Activated T-cell treated with anti-CD3 and anti-CD28 coated beads for 48 hours (primary cell): ENCODE data around the gene MMP10.
"Not testable (repeated sequence)": the region's sequence is repeated elsewhere in the genome, so short reads cannot be mapped to it uniquely, and the experiment has no call there.

Experiments used
- DNase-seq: peaks from one replicate; pipeline ENCODE4 v3.0.0-alpha.2; 2020; ENCODE audit warnings: low read depth

Gene MMP10

DNA sequence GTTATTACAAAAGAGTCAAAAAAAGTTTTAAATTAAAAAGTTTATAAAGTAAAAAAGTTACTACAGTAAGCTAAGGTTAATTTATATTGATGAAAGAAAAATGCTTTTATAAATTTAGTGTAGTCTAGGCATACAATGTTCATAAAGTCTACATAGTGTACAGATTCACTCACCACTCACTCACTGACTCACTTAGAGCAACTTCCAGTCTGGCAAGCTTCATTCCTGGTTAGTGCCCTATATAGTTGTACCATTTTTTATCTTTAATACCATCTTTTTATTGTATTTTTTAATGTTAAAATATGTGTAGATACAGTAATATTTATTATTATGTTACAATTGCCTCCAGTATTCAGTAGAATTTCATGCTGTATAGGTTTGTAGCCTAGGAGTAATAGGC, 2.6 kb upstream of the MMP10 start:
- no peak for DNase-seq

DNA sequence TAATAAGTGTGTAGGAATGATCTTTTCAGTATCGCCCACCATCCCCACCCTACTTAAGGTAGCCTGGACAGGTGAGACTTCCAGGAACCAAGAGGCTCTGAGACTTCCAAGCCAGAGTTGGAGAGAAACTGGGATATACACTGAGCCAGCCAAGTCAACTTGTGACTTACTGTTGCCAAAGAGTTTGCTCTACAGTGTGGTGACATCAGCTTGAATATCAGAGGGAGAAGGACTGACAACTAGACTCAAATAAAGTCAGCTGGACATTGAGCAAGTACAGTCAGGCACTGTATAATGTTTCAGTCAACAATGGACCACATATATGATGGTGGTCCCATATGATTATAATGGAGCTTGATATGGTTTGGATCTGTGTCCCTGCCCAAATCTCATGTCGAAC, 1.2 kb upstream of the MMP10 start:
- DNase-seq: no peak

DNA sequence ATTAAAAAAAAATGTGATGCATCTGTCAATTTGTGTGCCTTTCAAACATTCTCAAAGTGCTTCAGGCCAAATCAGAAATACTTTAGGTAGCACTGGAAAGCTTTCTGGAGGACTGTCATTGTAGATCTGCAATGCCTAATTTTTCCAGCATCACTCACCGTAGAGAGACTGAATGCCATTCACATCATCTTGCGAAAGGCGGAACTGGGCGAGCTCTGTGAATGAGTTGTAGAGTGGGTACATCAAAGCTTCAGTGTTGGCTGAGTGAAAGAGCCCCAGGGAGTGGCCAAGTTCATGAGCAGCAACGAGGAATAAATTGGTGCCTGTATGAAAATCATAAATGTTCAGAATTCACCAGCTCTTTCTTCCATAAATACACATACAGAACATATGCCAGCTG, 4.0 kb downstream of the MMP10 start:
- no peak for DNase-seq

DNA sequence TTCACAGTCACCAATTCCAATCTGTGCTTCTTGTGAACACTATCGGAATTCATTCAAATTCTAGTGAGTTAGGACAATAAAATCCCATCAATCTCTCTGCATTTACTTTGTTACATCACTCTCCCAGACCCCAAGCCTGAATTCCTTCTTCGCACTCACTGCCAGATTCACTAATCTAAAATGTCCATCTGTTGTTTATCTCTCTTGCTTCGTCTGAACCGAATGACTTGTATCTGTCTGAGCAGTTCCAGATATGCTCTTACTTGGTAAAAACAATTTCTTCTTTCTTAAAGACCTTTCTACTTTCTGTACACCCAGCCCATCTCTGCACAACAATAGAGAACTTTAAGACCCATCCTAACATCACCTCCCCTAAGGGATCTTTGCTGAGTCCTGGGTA, 7.0 kb downstream of the MMP10 start:
- no peak for DNase-seq

DNA sequence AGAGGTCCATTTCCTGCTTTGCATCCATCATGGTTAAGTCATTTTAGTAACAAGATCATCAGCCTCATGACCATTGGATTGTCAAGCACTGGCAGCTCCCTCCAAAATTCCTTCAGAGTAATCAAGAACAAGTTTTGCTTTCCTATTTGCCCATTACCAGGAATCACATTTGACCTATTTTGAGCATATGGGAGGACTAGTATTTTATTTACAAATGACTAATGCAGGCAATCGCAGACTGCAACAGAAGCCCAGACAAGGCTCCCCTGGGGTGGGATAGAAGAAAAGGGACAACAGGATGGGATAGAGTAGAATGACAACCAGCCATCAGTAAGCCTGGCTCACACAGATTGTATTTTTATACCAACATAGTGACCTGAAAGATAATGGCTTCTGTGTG, 9.1 kb downstream of the MMP10 start:
- DNase-seq: no peak

DNA sequence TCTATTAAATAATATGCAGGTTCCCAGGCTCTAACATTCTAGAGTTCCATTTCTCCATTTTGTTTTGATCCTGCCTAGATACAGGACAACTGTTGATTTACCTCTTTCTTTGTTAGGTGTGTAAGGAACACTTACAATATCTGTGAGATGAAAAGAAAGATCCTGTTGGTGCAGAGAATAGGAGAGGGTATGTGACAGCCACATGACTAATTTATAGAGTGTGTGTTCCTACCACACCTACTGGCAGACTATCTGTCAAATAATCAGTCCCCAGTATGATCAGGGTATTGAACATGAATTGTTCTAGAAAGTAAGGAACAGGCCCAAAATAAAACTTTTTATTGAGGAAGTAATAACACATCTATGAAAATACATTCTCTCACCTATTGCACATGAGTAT, 10.2 kb downstream of the MMP10 start:
- no peak for DNase-seq

DNA sequence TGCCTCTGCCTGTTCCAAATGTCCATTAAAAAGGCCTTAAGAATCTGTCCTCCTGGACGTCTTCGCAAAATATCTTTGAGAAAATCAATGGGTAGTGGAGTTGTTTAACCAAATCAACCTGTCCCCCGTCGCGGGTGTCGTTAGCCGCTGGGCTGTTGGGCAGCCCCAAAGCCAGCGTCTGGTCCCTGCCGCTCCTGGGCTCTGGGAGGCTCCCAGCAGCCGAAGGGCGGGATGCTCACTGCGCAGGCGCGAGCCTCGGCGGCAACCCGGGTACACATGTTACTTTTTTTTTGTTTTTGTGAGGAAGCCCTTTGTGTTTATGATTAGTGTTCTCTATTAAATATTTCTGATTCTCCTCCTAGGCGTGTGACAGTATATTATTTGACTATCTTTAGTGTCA, 12.6 kb downstream of the MMP10 start:
- DNase-seq: no peak

DNA sequence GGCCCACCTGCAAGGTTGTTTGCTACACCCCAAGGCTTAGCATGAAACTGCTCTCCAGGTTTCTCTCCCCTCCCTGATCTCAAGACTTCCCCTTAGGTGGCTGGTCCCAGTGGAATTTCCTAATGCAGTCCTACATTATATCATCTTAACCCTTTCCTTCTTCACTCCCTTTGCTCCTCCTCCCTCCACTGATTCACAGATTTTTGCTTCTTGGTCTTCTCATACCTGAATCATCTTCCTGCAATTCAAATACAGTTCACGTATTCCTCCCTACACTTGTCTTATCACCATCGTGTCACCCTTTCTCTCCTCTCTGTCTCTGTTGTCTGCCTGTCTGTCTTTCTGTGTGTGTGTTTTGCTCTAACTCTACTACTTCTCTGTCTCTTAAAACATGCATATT, 17.0 kb downstream of the MMP10 start:
- DNase-seq: no peak

DNA sequence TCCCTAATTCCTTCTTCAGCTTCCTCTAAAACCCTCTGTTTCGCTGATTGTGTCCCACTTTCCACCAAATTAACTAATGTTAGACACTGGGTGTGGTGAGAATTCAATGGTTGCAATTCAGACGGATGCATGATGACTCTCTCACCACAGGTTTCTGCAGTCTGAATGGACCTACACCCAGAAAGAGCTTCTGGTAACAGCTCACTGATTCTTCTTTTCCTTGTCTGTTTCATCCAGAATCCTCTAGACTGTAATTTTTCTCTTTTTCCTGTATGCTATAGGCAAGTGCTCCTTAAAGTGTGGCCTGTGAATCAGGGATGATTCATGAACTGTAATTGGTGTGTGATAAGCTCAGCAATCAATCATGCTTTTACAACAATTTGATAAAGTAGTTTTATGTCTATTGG, 18.1 kb downstream of the MMP10 start:
- no peak for DNase-seq

DNA sequence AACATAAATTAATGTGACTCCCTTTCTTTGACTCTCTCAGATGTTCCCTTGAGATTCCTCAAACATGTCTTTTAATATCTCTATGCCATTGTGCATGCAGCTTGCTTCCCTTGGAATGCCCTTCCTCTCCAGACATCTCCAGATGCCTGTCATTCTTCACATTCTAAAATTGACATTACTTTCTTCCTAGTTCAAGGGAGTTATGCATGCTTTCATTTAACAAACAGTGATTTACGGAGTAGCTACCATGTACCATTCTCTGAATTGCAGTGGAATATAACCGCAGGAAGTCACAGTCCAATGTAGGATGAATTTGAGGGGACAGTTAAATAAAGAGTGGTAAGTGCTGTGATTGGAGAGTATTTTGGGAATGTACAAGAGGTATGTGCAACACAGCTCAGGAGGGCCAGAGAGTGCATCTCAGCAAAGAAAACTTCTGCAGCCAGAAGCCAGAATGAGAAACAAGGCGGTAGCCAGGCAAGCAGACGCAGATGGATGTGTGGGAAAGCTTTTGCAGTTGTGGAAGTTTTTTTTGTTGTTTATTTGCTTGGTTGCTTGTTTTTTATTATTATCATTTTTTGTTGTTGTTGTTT, 18.7 kb downstream of the MMP10 start:
- no peak for DNase-seq

DNA sequence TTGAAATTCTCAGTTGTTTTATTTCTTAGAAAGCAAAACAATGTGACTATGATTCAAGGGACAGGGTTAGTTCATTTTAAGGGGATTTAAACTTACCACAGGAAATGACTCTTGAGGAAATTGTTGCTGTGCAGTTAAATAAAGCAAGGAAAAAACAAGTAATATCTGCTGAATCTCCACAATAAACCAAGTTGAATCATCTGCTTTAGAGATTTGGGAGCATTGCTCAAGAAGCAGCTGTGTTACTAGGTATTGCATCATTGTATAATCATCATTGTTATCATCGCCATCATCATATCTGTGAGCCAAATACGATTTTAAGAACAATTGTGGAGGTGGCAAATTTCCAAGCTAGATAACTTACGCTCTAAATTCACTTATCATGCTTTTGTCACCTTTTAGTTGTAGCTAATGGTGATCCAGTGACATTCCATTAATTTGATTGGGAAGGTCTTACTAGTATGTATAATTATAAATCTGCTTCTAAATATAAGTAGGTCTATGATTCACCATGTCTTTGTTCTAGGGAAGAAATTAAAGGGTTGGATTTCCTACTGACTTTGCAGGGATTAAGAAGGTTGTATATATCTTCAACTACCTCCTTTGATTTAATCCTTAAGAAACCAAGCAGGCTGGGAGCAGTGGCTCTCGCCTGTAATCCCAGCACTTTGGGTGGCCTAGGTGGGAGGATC, 19.9 kb downstream of the MMP10 start:
- DNase-seq: no peak

DNA sequence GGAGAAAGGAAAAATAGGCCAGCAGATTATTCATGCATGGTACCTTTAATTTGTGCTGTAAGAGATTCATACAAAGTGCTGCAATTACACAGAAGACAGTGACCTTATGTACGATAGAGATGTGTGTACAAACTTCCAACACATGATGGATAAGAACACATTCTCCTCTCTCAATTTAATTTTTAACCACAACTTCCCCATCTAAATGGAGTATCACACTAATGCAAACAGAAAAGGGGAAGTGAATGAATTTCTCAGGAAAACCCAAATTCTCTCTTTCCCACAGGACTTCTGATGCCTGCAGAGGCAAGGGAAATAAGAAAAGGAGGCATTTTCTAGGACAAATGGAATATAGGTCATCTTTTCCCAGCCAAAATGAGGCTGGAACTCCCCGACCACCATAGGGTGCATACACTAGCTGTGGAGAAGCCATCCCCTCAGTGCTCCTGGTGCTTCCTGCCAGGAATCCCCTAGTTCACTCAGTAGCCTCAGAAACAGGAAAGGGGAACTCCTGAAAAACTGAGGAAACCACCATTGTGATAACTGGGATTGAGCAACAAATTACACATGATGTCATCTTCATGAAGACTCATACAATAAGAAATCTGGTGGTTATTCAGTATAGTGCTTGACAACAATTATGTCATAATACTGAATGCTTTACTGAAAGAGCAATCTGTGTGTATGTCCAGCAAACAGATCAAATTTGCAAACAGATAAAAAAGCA, 22.4 kb downstream of the MMP10 start:
- no peak for DNase-seq

DNA sequence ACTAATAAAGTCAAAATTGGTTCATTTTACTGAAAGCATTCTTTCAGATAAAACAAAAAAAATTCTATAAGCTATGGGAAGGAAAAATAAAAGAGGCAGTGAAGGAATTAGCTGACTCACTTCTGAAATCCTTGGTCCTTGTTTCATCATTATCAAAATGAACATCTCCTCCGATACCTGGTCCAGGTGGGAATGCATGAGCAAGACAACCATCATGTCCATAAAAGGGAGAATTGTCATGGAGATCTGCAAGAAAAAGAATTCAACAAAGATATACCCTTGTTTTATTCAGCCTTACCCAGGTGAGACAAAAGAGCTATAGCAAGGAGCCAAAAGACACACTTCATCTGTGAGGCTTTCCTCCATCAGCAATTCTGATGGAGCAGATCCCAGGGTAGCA, 27.2 kb downstream of the MMP10 start:
- DNase-seq: no peak

DNA sequence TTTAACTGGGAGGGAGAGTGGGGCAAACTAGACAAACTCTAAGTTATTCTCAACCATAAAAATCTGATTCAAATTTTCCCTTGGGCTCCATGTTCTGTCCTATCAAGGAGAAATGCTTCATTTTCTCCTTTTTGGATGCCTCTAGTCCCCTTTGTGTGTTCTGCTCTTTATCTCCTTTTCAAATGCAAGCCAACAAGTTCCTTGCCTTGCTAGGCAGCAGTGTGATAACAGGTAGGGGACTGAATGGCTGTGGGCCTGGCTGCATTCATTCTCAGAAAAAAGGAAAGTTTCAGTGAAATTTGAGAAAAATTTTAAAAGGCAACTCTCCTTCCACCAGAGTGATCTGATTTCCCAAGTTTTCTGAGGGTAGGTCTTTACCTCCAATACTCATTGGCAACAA, 28.8 kb downstream of the MMP10 start:
- no peak for DNase-seq

DNA sequence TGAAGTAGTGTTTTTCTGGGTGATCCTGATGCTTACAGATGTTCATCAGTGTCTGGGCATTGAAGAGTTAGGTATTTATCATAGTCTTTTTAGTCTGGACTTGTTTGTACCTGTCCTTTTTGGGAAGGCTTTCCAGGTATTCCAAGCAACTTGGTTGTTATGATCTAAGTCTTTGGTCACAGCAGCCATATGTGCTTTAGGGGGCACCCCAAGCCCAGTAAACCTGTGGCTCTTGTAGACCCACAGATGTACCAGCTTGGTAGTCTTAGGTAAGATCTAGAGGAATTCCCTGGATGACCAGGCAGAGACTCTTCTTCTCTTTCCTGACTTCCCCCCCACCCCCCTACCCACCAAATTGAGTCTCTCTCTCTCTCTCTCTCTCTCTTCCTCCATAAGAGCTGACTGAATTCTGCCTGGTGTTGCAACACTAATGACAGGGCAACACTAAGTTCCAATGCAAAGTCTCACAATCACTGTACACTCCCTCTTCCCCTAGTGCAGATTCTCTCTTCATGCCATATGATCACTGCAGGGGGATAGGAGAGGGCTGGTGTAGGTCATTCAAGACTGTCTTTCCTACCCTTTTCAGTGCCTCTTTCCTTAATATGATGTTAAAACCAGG, 31.2 kb downstream of the MMP10 start:
- no peak for DNase-seq

DNA sequence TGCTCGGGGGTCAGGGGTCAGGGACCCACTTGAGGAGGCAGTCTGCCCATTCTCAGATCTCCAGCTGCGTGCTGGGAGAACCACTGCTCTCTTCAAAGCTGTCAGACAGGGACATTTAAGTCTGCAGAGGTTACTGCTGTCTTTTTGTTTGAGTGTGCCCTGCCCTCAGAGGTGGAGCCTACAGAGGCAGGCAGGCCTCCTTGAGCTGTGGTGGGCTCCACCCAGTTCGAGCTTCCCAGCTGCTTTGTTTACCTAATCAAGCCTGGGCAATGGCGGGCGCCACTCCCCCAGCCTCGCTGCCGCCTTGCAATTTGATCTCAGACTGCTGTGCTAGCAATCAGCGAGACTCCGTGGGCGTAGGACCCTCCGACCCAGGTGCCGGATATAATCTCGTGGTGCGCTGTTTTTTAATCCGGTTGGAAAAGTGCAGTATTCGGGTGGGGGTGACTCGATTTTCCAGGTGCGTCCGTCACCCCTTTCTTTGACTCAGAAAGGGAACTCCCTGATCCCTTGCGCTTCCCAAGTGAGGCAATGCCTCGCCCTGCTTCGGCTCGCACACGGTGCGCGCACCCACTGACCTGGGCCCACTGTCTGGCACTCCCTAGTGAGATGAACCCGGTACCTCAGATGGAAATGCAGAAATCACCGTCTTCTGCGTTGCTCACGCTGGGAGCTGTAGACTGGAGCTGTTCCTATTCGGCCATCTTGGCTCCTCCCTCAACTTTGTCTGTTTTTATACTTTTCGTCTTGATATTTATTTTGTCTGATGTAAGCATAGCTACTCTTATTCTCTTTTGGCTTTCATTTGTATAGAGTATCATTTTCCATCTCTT, 33.5 kb downstream of the MMP10 start:
- DNase-seq: not testable (repeated sequence)

DNA sequence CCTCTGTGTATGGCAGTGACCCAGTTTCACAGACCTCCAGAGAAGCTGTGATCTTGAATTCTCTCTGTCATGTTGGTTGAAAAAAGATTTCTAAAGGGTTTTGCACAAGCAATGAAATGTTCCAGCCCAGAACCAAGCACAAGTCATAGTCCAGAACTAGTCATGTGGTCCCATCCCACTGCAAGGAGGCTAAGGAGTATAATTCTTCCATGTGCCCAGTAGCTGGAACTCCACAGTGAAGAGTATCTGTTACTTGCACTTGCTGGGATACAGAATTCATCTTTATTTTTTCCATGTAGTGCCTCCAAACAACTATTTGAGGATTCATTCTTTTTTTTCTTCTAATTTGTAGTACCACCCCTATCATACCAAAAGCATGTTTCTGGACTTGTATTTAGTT, 45.8 kb downstream of the MMP10 start:
- DNase-seq: no peak

DNA sequence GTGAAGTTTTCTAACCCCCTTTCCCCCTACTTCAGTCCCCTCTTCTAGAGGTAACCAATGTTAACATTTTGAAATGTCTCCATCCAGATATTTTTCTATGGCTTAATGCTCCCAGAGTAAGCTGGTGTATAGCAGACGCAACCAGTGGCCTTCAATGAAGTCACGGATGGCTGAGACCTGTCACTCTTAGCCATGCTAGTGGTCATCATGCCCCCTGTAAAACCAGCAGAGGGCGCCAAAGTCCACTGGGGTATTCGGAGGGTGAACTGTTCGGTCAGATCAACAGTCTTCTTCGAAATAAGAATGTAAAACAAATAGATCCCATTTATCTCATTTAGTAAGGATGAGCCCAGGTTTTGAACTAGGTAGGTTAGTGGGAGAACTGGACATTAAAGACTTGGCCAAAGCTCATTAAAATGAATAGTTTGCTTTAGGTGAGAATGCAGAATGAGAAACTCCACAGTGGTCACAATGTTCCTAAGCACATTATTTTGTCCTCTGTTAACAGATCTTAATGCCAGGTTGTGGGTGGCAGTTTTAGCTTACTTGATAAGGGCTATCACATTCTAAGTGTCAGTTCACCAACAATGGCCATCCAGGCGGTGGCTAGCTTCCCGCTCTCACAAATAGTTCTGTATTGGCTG, 47.1 kb downstream of the MMP10 start:
- DNase-seq: peak; percentile 37

DNA sequence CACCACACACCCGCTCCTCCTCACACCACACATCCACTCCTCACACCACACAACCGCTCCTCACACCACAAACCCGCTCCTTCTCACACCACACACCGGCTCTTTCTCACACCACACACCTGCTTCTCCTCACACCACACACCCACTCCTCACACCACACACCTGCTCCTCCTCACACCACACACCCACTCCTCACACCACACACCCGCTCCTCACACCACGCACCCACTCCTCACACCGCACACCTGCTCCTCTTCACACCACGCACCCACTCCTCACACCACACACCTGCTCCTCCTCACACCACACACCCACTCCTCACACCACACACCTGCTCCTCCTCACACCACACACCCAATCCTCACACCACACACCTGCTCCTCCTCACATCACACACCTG, 49.5 kb downstream of the MMP10 start:
- DNase-seq: not testable (repeated sequence)

DNA sequence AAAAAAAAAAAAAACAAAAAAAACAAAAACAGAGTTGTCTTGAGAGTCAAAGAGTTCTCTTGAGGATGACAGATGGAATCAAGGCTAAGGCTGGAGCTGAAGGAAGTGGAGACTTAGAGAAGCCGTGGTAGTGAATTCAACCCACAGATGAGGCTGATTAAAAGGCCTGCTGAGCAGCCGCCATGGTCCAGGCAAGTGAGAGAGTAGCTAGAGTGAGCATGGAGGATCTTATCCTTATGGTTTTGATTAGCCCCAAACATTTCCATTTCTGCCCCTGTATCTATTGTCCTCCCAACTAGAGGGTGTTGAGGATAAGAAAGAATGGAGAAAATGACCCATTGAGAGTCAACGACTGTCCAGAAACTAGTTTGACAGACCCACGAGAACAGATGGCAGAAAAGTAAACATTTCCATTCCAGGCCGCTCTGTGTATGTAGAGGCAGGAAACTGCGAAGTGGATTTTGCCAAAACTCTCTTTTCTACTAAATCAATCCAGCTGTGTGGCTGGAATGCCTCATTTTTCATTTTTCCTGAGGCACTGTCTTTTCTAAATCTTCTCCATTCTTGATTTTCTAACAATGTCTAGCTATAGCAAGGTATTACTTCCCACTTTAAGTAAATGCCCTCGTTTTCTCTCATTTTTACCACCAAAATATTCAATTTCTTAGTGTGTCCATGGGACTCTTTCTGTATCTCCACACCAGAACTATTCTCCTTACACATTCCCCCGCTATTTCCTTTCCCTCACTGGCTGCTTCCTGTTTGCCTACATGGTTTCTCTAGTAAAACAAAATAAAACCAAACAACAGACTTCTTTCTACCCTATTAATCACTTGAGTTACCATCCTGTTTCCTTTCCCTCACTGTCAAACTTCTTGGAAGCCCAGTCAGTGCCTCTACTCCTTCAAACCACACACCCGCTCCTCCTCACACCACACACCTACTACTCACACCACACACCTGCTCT, 50.3 kb downstream of the MMP10 start:
- DNase-seq: no peak

DNA sequence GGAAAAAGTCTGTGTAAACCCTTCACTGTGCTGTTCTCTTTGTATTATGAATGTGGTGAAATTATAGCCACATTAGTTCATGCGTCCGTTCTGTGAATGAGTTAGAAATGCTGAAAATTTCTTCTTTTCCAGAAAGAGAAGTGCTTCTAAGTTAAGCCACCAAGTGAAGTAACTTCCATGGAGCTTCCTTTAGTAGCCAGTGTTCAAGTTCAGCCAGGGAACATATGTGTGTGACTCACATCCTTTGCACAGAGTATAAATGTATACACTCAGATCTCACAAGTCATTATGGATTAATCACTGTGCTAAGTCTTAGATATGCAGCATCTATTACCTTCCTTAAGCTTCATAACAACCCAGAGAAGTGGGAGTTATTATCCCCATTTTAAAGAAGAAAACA, 52.5 kb downstream of the MMP10 start:
- no peak for DNase-seq
